BE2C (cell line): Measurements from ENCODE around the gene CCDC93.
"Not testable (repeated sequence)": the region's sequence is repeated elsewhere in the genome, so short reads cannot be mapped to it uniquely, and the experiment has no call there.

Experiments
- DNase-seq: peaks from one replicate; pipeline ENCODE4 v3.0.0-alpha.2; 2020
- H3K27me3 ChIP-seq: fragments of 250-450 bp; sonication (Bioruptor Pico); 2 replicates; pipeline ENCODE4 v1.5.1; 2020; ENCODE audit warnings: mild to moderate bottlenecking
- H3K36me3 ChIP-seq: fragments of 250-450 bp; sonication (Bioruptor Pico); 2 replicates; pipeline ENCODE4 v1.5.1; 2020; ENCODE audit warnings: mild to moderate bottlenecking
- H3K4me1 ChIP-seq: fragments of 250-450 bp; sonication (Bioruptor Pico); 2 replicates; pipeline ENCODE4 v1.5.1; 2020
- H3K4me3 ChIP-seq: 2 replicates; pipeline ENCODE4 v1.5.1; 2011; ENCODE audit warnings: low read depth, low read length
- H3K9me3 ChIP-seq: fragments of 250-450 bp; sonication (Bioruptor Pico); 2 replicates; pipeline ENCODE4 v1.5.1; 2020
- CTCF ChIP-seq: IDR thresholded peaks from 2 replicates; pipeline ENCODE4 v1.5.1; 2012; ENCODE audit warnings: mild to moderate bottlenecking, low read depth, low read length

CCDC93 gene

GRCh38 chr2:118016911-118017310 is 3.0 kb upstream of the CCDC93 start:
- Histone ChIP-seq H3K36me3 (no peaks in the 10 kb centered on the region), H3K4me1 (no peaks in the 10 kb centered on the region), H3K4me3 (no peak overlapping the region), H3K27me3 (no peaks in the 10 kb centered on the region), H3K9me3 (no peaks in the 10 kb centered on the region)
- no peak for TF ChIP-seq CTCF
- DNase-seq = no peak

GRCh38 chr2:118015761-118016160 is 1.9 kb upstream of the CCDC93 start:
- H3K4me3 ChIP-seq, H3K4me1 ChIP-seq, H3K9me3 ChIP-seq, H3K36me3 ChIP-seq, H3K27me3 ChIP-seq, DNase-seq: not testable (repeated sequence)

- Histone ChIP-seq H3K9me3 (no peaks in the 10 kb centered on the region), H3K4me3 (peak overlapping the region; percentile 76), H3K4me1 (no peaks in the 10 kb centered on the region), H3K27me3 (no peaks in the 10 kb centered on the region), H3K36me3 (no peaks in the 10 kb centered on the region)
- no peak for TF ChIP-seq CTCF
- DNase-seq = peak; percentile 6
Observed at GRCh38 chr2:118014492-118014824, 588 bp upstream of the CCDC93 start.

- TF ChIP-seq CTCF = no peak
- Histone ChIP-seq H3K9me3 (no peaks in the 10 kb centered on the region), H3K36me3 (no peaks in the 10 kb centered on the region), H3K4me3 (peak overlapping the region; percentile 76), H3K27me3 (no peaks in the 10 kb centered on the region), H3K4me1 (no peaks in the 10 kb centered on the region)
- DNase-seq = peak; percentile 10
Observed at GRCh38 chr2:118013221-118013723, 598 bp downstream of the CCDC93 start.

- no peak for DNase-seq
- H3K36me3 ChIP-seq = no peaks in the 10 kb centered on the region
- H3K4me1 ChIP-seq = no peaks in the 10 kb centered on the region
- no peaks in the 10 kb centered on the region for H3K9me3 ChIP-seq
- no peak for TF ChIP-seq CTCF
- H3K4me3 ChIP-seq = peak overlapping the region; percentile 76
- no peaks in the 10 kb centered on the region for H3K27me3 ChIP-seq
Observed at GRCh38 chr2:118012778-118013177, 1.1 kb downstream of the CCDC93 start.

- Histone ChIP-seq H3K36me3 (no peaks in the 10 kb centered on the region), H3K27me3 (no peaks in the 10 kb centered on the region), H3K4me1 (no peaks in the 10 kb centered on the region), H3K4me3 (no peak overlapping the region), H3K9me3 (no peaks in the 10 kb centered on the region)
- no peak for DNase-seq
- TF ChIP-seq CTCF = no peak
Observed at GRCh38 chr2:118010473-118010872, 3.4 kb downstream of the CCDC93 start.

- DNase-seq = no peak
- no peak for TF ChIP-seq CTCF
- H3K9me3 ChIP-seq = no peaks in the 10 kb centered on the region
- H3K4me1 ChIP-seq = no peaks in the 10 kb centered on the region
- no peaks in the 10 kb centered on the region for H3K27me3 ChIP-seq
- no peaks in the 10 kb centered on the region for H3K36me3 ChIP-seq
- no peak overlapping the region for H3K4me3 ChIP-seq
Observed at GRCh38 chr2:118006861-118007260, 7.0 kb downstream of the CCDC93 start.
